GM18520 (cell line): ENCODE data around the gene STX1A.

Experiments used
- ATAC-seq: cut with Tn5 transposase; IDR thresholded peaks from one replicate; pipeline ENCODE4 v1.9.1; 2021; ENCODE audit not compliant: unreplicated experiment

Gene STX1A

GRCh38 chr7:73718905-73719805 is at the start of gene STX1A:
STX1A (minus strand) TSS chr7:73719669; CDS start chr7:73719631, 38 bp downstream.
- no peak for ATAC-seq

- ATAC-seq, result no peak
Observed at GRCh38 chr7:73768641-73769480, 49.4 kb upstream of the STX1A start.

DNA sequence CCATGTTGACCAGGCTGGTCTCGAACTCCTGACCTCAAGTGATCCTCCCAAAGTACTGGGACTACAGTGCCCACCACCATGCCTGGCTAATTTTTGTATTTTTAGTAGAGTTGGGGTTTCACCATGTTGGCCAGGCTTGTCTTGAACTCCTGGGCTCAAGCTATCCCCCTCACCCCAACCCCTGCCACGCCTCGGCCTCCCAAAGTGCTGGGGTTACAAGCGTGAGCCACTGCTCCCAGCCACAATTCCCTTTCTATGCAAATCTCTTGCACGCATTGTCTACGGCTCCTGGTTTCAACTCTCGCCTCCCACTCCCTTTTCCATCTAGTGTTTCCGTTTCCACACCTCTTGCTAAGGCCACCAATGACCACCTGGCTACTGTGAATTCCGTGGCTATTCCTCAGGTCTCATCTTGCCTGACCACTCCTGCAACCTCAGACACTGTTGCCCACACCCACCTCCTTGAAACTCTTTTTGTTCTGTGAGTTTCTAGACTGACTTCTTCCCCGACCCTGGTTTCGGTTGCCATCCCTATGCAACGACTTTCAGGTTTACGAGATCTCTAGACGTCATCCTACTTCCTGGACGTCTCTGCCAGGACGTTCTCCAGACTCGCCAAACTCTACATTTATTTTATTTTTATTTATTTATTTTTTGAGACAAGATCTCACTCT is 47.2 kb upstream of the STX1A start:
- ATAC-seq, result no peak

DNA sequence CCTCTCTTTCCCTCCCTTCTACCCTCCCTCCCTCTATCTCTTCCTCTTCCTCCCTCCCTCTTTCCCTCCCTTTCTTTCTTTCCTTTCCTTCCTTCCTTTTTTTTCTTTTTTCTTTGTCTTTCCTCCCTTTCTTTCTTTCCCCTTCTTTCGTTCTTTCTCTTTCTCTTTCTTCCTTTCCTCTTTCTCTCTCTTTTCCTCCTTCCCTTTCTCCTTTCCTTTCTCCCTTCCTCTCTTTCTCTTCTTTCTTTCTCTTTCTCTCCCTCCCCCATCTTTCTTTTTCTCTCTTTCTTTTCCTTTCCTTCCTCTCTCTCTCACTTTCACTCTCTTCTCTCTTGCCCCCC is 43.2 kb upstream of the STX1A start:
- no peak for ATAC-seq

DNA sequence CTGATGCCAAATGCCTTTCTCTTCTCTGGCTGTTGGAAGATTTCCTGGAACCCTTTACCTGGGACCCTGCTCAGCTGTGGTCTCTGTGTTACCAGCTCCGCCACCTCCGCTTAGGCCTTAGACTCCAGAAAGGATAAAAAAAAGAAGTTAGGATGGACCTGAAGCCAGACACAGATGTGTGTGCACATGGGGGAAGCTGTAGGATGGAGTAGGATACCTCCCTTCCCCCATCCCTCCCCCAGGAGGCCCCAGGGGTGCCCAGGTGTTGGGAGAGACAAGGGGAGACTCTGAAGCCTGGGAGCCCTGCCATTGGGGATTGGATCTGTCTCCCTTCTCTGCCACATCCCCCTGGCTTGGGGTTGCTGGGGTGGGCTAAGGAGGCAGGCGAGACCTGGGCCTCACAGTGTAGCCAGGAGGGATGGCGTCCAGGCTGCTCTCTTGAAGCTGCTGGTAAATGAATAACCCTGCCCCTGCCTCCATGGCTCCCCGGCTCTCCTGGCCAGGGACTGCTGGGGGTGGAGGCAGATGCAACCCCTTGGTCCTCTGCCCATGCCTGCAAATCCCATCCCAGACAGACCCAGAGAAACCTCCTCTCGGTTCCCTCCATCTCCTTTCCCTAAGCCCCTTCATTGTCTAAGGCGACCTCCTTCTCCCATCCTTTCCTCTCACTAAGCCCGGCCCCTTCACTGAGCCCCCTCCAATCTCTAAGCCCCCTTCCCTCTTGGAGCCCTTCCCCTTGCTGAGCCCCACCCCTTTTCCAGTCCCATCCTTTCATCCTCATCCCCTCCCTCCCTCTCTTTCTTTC is 42.6 kb upstream of the STX1A start:
- no peak for ATAC-seq

GRCh38 chr7:73758581-73759138 is 39.2 kb upstream of the STX1A start:
- no peak for ATAC-seq

DNA sequence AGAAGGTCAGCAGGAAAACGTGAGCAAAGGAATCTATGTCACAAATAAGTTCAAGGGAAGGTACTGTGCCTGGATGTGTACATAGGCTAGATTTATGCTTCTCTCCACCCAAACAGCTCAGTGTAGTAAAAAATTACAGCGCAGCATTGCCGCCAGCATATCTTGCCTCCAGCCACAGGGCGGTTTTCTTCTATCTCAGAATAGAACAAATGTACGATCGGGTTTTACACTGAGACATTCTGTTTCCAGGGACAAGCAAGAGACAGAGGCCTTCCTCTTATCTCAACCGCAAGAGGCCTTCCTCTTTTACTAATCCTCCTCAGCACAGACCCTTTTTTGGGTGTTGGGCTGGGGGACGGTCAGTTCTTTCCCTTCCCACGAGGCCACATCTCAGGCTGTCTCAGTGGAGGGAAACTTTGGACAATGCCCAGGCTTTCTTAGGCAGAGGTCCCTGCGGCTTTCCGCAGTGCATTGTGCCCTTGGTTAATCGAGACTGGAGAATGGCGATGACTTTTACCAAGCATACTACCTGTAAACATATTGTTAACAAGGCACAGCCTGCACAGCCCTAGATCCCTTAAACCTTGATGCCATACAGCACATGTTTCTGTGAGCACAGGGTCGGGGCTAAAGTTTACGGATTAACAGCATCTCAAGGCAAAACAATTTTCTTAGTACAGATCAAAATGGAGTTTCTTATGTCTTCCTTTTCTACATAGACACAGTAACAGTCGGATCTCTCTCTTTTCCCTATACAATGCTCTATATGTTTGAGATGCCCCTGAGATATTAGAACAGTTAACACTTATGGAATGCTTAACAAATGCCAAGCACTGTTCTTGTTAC is 30.7 kb upstream of the STX1A start:
- no peak for ATAC-seq

GRCh38 chr7:73746378-73746777 is 26.9 kb upstream of the STX1A start:
- no peak for ATAC-seq

- ATAC-seq, result no peak
Observed at GRCh38 chr7:73742753-73743641, 23.5 kb upstream of the STX1A start.

DNA sequence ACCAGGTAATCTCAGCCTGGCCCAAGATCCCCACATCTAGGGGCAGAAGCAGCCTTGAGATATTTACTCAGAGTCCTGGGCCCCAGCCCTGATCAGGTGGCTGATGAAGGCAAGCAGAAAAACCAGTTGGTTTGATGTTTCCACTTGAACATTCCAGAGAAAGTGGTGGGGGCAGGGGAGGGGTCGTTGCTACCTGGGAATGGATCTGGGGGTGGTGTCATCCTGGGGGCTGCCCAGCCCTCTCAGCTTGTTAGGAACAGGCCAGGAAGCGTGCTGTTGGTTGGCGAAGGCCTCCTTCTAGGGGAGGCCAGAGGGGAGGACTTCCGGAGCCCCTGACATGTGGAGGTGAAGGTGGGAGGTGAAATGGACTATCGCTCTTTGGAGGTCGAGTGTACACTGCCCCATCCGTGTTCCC is 22.9 kb upstream of the STX1A start:
- ATAC-seq, result no peak

DNA sequence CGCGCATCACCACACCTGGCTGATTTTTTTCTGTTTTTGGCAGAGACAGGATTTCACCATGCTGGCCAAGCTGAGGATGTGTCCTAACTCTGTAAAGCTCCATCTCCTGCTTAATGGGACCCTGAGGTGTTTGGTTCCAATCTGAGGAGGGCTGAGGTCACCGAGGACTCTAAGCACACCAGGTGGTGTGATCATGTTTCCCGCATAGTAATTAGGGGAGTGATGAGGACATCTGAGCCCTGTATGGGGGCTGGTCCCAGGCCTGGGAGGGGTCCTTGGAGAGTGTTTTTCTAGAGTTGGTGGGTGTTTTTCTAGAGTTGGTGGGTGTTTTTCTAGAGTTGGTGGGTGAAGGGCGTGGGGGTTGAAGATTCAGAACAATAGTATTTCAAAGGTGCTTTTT is 22.1 kb upstream of the STX1A start:
- ATAC-seq, result no peak

DNA sequence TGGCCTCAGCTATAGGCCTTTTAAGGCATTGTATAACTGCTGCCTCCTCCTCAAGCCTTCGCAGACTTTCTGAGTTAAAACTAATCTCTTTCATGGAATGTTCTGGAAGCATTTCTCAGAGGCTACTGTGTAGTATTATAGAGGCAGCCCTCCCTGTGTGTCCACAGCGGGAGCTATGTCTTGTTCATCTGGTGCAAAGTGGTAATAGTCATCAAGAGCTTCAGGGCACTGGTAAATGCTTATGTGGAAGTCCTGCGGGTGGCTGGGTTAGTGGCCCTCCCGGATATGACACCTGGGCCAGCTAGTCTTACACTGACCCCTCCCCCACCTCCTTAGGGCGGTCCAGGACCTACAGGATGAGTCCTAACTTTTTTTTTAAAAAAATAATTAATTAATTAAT is 21.3 kb upstream of the STX1A start:
- ATAC-seq, result no peak

DNA sequence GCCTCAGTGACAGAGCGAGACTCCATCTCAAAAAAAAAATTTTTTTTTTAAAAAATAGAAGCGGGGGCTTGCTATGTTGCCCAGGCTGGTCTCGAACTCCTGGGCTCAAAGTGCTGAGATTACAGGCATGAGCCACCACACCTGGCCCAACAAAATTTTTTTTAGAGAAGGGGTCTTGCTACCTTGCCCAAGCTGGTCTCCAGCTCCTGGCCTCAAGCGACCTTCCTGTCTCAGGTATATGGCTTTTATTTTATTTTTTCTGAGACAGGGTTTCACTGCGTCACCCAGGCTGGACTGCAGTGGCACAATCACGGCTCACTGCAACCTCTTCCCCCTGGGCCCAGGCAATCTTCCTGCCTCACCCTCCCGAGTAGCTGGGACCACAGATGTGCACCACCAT is 20.7 kb upstream of the STX1A start:
- no peak for ATAC-seq

DNA sequence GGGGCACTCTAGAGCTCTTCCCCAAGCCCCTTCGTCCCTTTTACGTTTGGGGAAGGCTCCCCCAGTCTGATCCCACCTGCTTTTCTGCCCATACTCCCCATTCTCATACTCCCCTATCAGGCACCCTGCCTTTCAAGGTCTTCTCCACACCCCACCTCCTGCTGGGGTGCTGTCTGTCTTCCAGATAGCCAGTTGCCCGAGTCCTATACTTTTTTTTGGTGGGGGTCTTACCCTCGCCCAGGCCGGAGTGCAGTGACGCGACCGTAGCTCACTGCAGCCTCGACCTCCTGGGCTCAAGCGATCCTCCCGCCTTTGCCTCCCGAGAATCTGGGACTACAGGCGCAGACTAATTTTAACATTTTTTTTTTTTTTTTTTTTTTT is 19.9 kb upstream of the STX1A start:
- ATAC-seq, result no peak

GRCh38 chr7:73738612-73739386 is 19.3 kb upstream of the STX1A start, which contains the start of gene ABHD11:
ABHD11 (minus strand) TSS chr7:73738802; CDS start chr7:73738770, 32 bp downstream.
- ATAC-seq, result peak; percentile 84

GRCh38 chr7:73738220-73738611 is 18.7 kb upstream of the STX1A start:
- ATAC-seq, result no peak

DNA sequence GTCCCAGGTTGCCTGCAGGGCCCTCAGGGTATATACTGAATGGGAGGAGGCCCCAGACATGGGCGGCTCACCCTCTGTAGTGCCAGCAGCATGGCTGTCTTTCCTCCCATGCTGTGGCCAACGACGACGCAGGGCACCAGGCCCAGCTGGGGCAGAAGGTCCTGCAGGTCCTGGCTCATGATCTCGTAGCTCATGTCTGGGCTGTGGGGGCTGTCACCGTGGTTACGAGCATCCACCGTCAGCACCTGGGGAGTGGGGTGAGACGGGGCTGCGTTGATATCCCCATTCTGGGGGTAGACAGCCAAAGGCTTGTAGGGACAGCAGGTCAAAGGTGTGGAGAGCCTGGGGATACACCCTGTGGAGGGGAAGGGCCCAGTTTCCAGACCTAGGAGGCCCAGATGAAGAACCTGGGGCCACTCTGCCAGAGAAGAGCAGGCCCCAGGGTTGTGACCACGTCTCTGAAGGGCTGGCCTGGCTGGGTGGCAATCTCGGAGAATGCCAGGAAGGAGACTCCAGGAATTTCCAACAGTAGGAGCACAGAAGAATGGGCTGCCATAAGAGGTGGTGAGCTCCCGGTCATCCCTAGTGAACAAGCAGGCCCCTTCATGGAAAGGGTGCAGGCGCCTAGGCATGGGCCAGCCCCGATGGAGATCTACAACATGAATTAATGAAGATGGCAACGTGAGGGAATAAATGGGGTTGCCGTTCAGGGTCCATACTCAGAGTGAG is 18.2 kb upstream of the STX1A start:
- ATAC-seq, result no peak
